ENCODE measurements around the gene MYO9B.

- no peak for TF ChIP-seq CTCF (IDR thresholded peaks at IDR 0.05; ENCODE audit: low read depth, low read length)
- no peak for TF ChIP-seq EZH2phosphoT487 (IDR thresholded peaks at IDR 0.05; ENCODE audit: low read depth)
These were observed 117.2 kb downstream of the MYO9B start for GRCh38 chr19:17192751-17193150.

Data from OCI-LY3 (cell line).